HFF-Myc (cell line): ENCODE results near the gene LRGUK.

Experiments
- DNase-seq: peaks from one replicate; pipeline ENCODE4 v3.0.0-alpha.2; 2011; ENCODE audit warnings: low read depth; ENCODE audit errors: extremely low read depth
- H3K4me3 ChIP-seq: replicated peaks from 2 replicates; pipeline ENCODE4 v1.5.1; 2011; ENCODE audit warnings: low read depth, mild to moderate bottlenecking, control low read depth, low read length
- CTCF ChIP-seq: IDR thresholded peaks from 2 replicates; pipeline ENCODE4 v1.5.1; 2012; ENCODE audit warnings: mild to moderate bottlenecking, low read depth, low read length, control low read depth; ENCODE audit errors: missing control alignments

Gene LRGUK

GRCh38 chr7:134108802-134109201 is 18.3 kb upstream of the LRGUK start:
- TF ChIP-seq CTCF: no peak
- no peak overlapping the region for H3K4me3 ChIP-seq
- no peak for DNase-seq

- H3K4me3 ChIP-seq: no peak overlapping the region
- no peak for DNase-seq
- no peak for TF ChIP-seq CTCF
Measured at GRCh38 chr7:134113655-134114054, 13.5 kb upstream of the LRGUK start.

- TF ChIP-seq CTCF: no peak
- DNase-seq: no peak
- no peak overlapping the region for H3K4me3 ChIP-seq
Measured at GRCh38 chr7:134114992-134115391, 12.1 kb upstream of the LRGUK start.

- no peak for DNase-seq
- H3K4me3 ChIP-seq: no peak overlapping the region
- TF ChIP-seq CTCF: no peak
Measured at GRCh38 chr7:134120405-134120804, 6.7 kb upstream of the LRGUK start.

GRCh38 chr7:134121632-134122139 is 5.5 kb upstream of the LRGUK start:
- no peak for TF ChIP-seq CTCF
- DNase-seq: no peak
- no peak overlapping the region for H3K4me3 ChIP-seq

- no peak for DNase-seq
- H3K4me3 ChIP-seq: no peak overlapping the region
- no peak for TF ChIP-seq CTCF
Measured at GRCh38 chr7:134122980-134123379, 4.2 kb upstream of the LRGUK start.

- no peak for DNase-seq
- no peak overlapping the region for H3K4me3 ChIP-seq
- no peak for TF ChIP-seq CTCF
Measured at GRCh38 chr7:134126146-134126545, 994 bp upstream of the LRGUK start.
